B cell (primary cell): Measurements from ENCODE around the gene STAC3.

ENCODE experiments used
- CTCF ChIP-seq: fragments of 200-600 bp; IDR thresholded peaks from one replicate; pipeline ENCODE4 v1.8.0; 2022; ENCODE audit warnings: antibody characterized with exemption, mild to moderate bottlenecking
- EZH2 ChIP-seq: IDR thresholded peaks from 2 replicates; pipeline ENCODE4 v1.6.1; 2012; ENCODE audit warnings: borderline replicate concordance, low read depth, mild to moderate bottlenecking, moderate library complexity, low read length; ENCODE audit not compliant: insufficient read depth, poor library complexity, severe bottlenecking

- TF ChIP-seq CTCF (no peak), EZH2 (no peak)
Observed at GRCh38 chr12:57203201-57203600, 47.8 kb downstream of the STAC3 start.
